ENCODE measurements around the gene SPATA31C2. TPM values are rescaled to one million over a fixed set of nuclear protein-coding genes. Genes with fewer than 3 reads are reported as not detected.

Gene SPATA31C2
- total RNA-seq, 1 experiment from 2014 or later: not detected

GRCh38 chr9:88180081-88180765, 41.9 kb upstream of the SPATA31C2 start:
- Histone ChIP-seq H3K79me2 (ENCODE audit: low read length) (no peaks in the 10 kb centered on the region), H3K9me3 (ENCODE audit: low read length) (no peaks in the 10 kb centered on the region), H3K4me3 (ENCODE audit: low read length) (no peak overlapping the region), H3K9me2 (replicated peaks; ENCODE audit: low read length) (no peaks in the 10 kb centered on the region), H3K27ac (ENCODE audit: low read length) (no peak overlapping the region), H3K36me3 (ENCODE audit: low read depth, low read length) (no peaks in the 10 kb centered on the region), H3K4me2 (ENCODE audit: low read length) (no peak overlapping the region), H4K20me1 (ENCODE audit: low read length) (no peaks in the 10 kb centered on the region), H3K4me1 (ENCODE audit: insufficient read depth, low read length) (no peaks in the 10 kb centered on the region), H3K27me3 (ENCODE audit: low read length) (no peaks in the 10 kb centered on the region), H2AFZ (ENCODE audit: low read length) (no peak overlapping the region), H3K9ac (ENCODE audit: low read length) (no peak overlapping the region), H3F3A (ENCODE audit: low read length, unreplicated experiment) (no peaks in the 10 kb centered on the region)
- intact Hi-C loops (cut with micrococcal nuclease): no loop called here
- no TSS peak for BruUV-seq (replicated peaks)
- ChIA-PET CTCF (no interaction called here), POLR2A (ENCODE audit: unreplicated experiment) (no interaction called here)
- peak; percentile 4 for DNase-seq
- ATAC-seq: no peak
- TF ChIP-seq EZH2 (IDR thresholded peaks at IDR 0.05; ENCODE audit: low read length, unreplicated experiment) (no peak), EZH2phosphoT487 (IDR thresholded peaks at IDR 0.05; ENCODE audit: borderline replicate concordance, low read length) (no peak), CTCF (conservative IDR thresholded peaks at IDR 0.05; ENCODE audit: low read depth, low read length) (no peak)

GRCh38 chr9:88179062-88179521, 40.8 kb upstream of the SPATA31C2 start:
- H3K4me2 ChIP-seq (ENCODE audit: low read length): no peak overlapping the region
- H3K79me2 ChIP-seq (ENCODE audit: low read length): no peaks in the 10 kb centered on the region
- H3K9me2 ChIP-seq (replicated peaks; ENCODE audit: low read length): no peaks in the 10 kb centered on the region
- no peak overlapping the region for H2AFZ ChIP-seq (ENCODE audit: low read length)
- intact Hi-C loops (cut with micrococcal nuclease): no loop called here
- H3K27ac ChIP-seq (ENCODE audit: low read length): no peak overlapping the region
- no peaks in the 10 kb centered on the region for H3K27me3 ChIP-seq (ENCODE audit: low read length)
- DNase-seq (no peak), ATAC-seq (no peak)
- no peaks in the 10 kb centered on the region for H3K4me1 ChIP-seq (ENCODE audit: insufficient read depth, low read length)
- no peak for TF ChIP-seq CTCF (conservative IDR thresholded peaks at IDR 0.05; ENCODE audit: low read depth, low read length)
- TF ChIP-seq EZH2 (IDR thresholded peaks at IDR 0.05; ENCODE audit: low read length, unreplicated experiment): no peak
- no peak for TF ChIP-seq EZH2phosphoT487 (IDR thresholded peaks at IDR 0.05; ENCODE audit: borderline replicate concordance, low read length)
- POLR2A ChIA-PET (ENCODE audit: unreplicated experiment): no interaction called here
- no peaks in the 10 kb centered on the region for H3F3A ChIP-seq (ENCODE audit: low read length, unreplicated experiment)
- no peaks in the 10 kb centered on the region for H4K20me1 ChIP-seq (ENCODE audit: low read length)
- BruUV-seq (replicated peaks): no TSS peak
- no peak overlapping the region for H3K9ac ChIP-seq (ENCODE audit: low read length)
- no peaks in the 10 kb centered on the region for H3K36me3 ChIP-seq (ENCODE audit: low read depth, low read length)
- CTCF ChIA-PET: no interaction called here
- H3K4me3 ChIP-seq (ENCODE audit: low read length): no peak overlapping the region
- no peaks in the 10 kb centered on the region for H3K9me3 ChIP-seq (ENCODE audit: low read length)

- Histone ChIP-seq H4K20me1 (ENCODE audit: low read length) (no peaks in the 10 kb centered on the region), H3K27me3 (ENCODE audit: low read length) (no peaks in the 10 kb centered on the region), H3K79me2 (ENCODE audit: low read length) (no peaks in the 10 kb centered on the region), H3K36me3 (ENCODE audit: low read depth, low read length) (no peaks in the 10 kb centered on the region), H3K4me1 (ENCODE audit: insufficient read depth, low read length) (no peaks in the 10 kb centered on the region), H3K4me3 (ENCODE audit: low read length) (no peak overlapping the region), H3K9me2 (replicated peaks; ENCODE audit: low read length) (no peaks in the 10 kb centered on the region), H2AFZ (ENCODE audit: low read length) (no peak overlapping the region), H3K27ac (ENCODE audit: low read length) (no peak overlapping the region), H3F3A (ENCODE audit: low read length, unreplicated experiment) (no peaks in the 10 kb centered on the region), H3K9me3 (ENCODE audit: low read length) (no peaks in the 10 kb centered on the region), H3K9ac (ENCODE audit: low read length) (no peak overlapping the region), H3K4me2 (ENCODE audit: low read length) (no peak overlapping the region)
- ChIA-PET CTCF (no interaction called here), POLR2A (ENCODE audit: unreplicated experiment) (no interaction called here)
- no peak for DNase-seq
- no peak for ATAC-seq
- TF ChIP-seq EZH2phosphoT487 (IDR thresholded peaks at IDR 0.05; ENCODE audit: borderline replicate concordance, low read length) (no peak), EZH2 (IDR thresholded peaks at IDR 0.05; ENCODE audit: low read length, unreplicated experiment) (no peak), CTCF (conservative IDR thresholded peaks at IDR 0.05; ENCODE audit: low read depth, low read length) (no peak)
- intact Hi-C loops (cut with micrococcal nuclease): no loop called here
- no TSS peak for BruUV-seq (replicated peaks)
These were observed 40.4 kb upstream of the SPATA31C2 start for GRCh38 chr9:88178641-88179040.

All from PC-3 (cell line).